ENCODE data around the gene USP48. TPM values are rescaled to one million over a fixed set of nuclear protein-coding genes. Genes with fewer than 3 reads are reported as not detected.

USP48 gene
- total and polyA plus RNA-seq, 2 of the 8 experiments (the other 6 are each of a cell fraction or from before 2014, with no cell fraction given): 12.8 to 83.5 TPM

GRCh38 chr1:21647431-21648351, 135.3 kb downstream of the USP48 start:
- H2BK15ac ChIP-seq (ENCODE audit: low read length): peak overlapping the region; percentile 20; the same call in 1 of the 2 replicates
- H3K27me3 ChIP-seq (replicated peaks in 1 of 4; ENCODE audit: control insufficient read depth in 3 of 4, extremely low read depth in 1 of 4, insufficient read depth in 3 of 4, low read length in 3 of 4): peaks cover 0 to 16% (median 8%) of the 10 kb centered on the region in 4 experiments; a peak in 3 of 7 replicates
- H3K36me3 ChIP-seq (ENCODE audit: control insufficient read depth in 2 of 4, insufficient read depth in 4 of 4, low read length in 3 of 4): no peaks in the 10 kb centered on the region; a peak in 1 of 8 replicates
- no peak overlapping the region for H2BK5ac ChIP-seq (ENCODE audit: low read depth, low read length)
- H3K9ac ChIP-seq (replicated peaks in 1 of 4; ENCODE audit: extremely low read depth in 1 of 4, low read depth in 3 of 4, low read length in 3 of 4): no peak overlapping the region
- POLR2A ChIA-PET (ENCODE audit: partially characterized antibody): no interaction called here
- no peak overlapping the region for H4K91ac ChIP-seq (replicated peaks; ENCODE audit: insufficient read length, low read length)
- DNase-seq (ENCODE audit: low read depth in 1 of 2, low spot score in 2 of 2) (peak; percentile 67 to 95), FAIRE-seq (peak; percentile 97)
- peaks cover 0 to 14% (median 9%) of the 10 kb centered on the region in 4 experiments; a peak in 6 of 7 replicates for H3K4me1 ChIP-seq (replicated peaks in 1 of 4; ENCODE audit: control insufficient read depth in 3 of 4, insufficient read depth in 4 of 4, low read length in 3 of 4)
- H2BK20ac ChIP-seq (ENCODE audit: low read length): peak overlapping the region; percentile 36; the same call in 1 of the 2 replicates
- no peak overlapping the region; the same call in 1 of the 2 replicates for H2BK12ac ChIP-seq (ENCODE audit: low read depth, low read length)
- H3K23me2 ChIP-seq (ENCODE audit: low read depth, low read length): peaks cover 7% of the 10 kb centered on the region; the same call in 1 of the 2 replicates
- H4K8ac ChIP-seq (ENCODE audit: extremely low read depth, insufficient read depth, low read length): no peak overlapping the region
- H3K18ac ChIP-seq (ENCODE audit: extremely low read depth, low read length): no peak overlapping the region
- H2AFZ ChIP-seq (ENCODE audit: low read length): no peak overlapping the region
- H2BK120ac ChIP-seq (replicated peaks; ENCODE audit: low read depth, low read length): no peak overlapping the region
- no peaks in the 10 kb centered on the region for H3K9me3 ChIP-seq (ENCODE audit: insufficient read depth in 2 of 2, low read depth in 1 of 2, low read length in 1 of 2)
- H3K79me2 ChIP-seq (ENCODE audit: control insufficient read depth in 1 of 2, insufficient read depth in 2 of 2, low read length in 2 of 2): no peaks in the 10 kb centered on the region
- CTCF ChIA-PET (ENCODE audit: partially characterized antibody): interaction anchor here (1.4 to 3.1 kb wide), 2 partner anchors 10 to 26 kb away, joined by 3 to 11 read pairs; no protein-coding TSS in a partner anchor
- 37% methylated on average over 19 of the region's 19 CpGs; no CpG with 5 or more reads in 1 of the 2 experiments for WGBS, 2 experiments (ENCODE audit: extremely low coverage in 1 of 2, insufficient coverage in 1 of 2, insufficient read length in 1 of 2, insufficient replicate concordance in 2 of 2, low coverage in 1 of 2, low lambda C conversion rate in 2 of 2, missing lambda C conversion rate in 1 of 2)
- no peak overlapping the region for H3K4me2 ChIP-seq (ENCODE audit: insufficient read depth in 1 of 2, low read depth in 2 of 2, low read length in 2 of 2)
- H3K23ac ChIP-seq (ENCODE audit: insufficient read length): no peak overlapping the region
- H3K4ac ChIP-seq (replicated peaks; ENCODE audit: insufficient read length, low read depth, low read length): no peak overlapping the region
- no peaks in the 10 kb centered on the region; the same call in 1 of the 2 replicates for H3K79me1 ChIP-seq (ENCODE audit: low read depth, low read length)
- no peak overlapping the region for H3K14ac ChIP-seq (ENCODE audit: insufficient read length)
- H3K56ac ChIP-seq (replicated peaks; ENCODE audit: insufficient read length, low read depth, low read length): no peak overlapping the region
- no peak overlapping the region for H4K5ac ChIP-seq (ENCODE audit: insufficient read length, low read depth, low read length)
- peaks cover 0 to 2% of the 10 kb centered on the region in 2 experiments for H4K20me1 ChIP-seq (replicated peaks in 1 of 2; ENCODE audit: control insufficient read depth in 1 of 2, insufficient read depth in 2 of 2, low read length in 2 of 2)
- no peak overlapping the region for H3K4me3 ChIP-seq (ENCODE audit: extremely low read depth in 1 of 4, insufficient read depth in 2 of 4, low read depth in 3 of 4, low read length in 4 of 4)
- H3K27ac ChIP-seq (ENCODE audit: low read depth, low read length): no peak overlapping the region
- H2AK5ac ChIP-seq (ENCODE audit: low read depth, low read length): no peak overlapping the region
- TF ChIP-seq CREB1 (IDR thresholded peaks at IDR 0.05) (peak; percentile 58; the same call in 1 of the 2 replicates), CBX5 (IDR thresholded peaks at IDR 0.05; ENCODE audit: low read depth, low read length) (no peak), SAP30 (IDR thresholded peaks at IDR 0.05; ENCODE audit: insufficient read depth, insufficient replicate concordance, low read length) (peak; percentile 91), YY1 (IDR thresholded peaks at IDR 0.05; ENCODE audit: low read depth, low read length) (peak; percentile 95), EZH2 (IDR thresholded peaks at IDR 0.05; ENCODE audit: low read depth, low read length, severe bottlenecking) (no peak), SIN3A (conservative IDR thresholded peaks at IDR 0.05 in 1 of 2, IDR thresholded peaks at IDR 0.05 in 1 of 2; ENCODE audit: low read depth in 1 of 2, low read length in 2 of 2) (peak; percentile 99), TEAD4 (IDR thresholded peaks at IDR 0.05; ENCODE audit: low read depth, low read length) (0 out of 2 replicates have a peak, but pooled peaks have one; percentile 30), KDM5A (IDR thresholded peaks at IDR 0.05; ENCODE audit: low read length) (no peak), E2F6 (IDR thresholded peaks at IDR 0.05) (0 out of 2 replicates have a peak, but pooled peaks have one; percentile 31), NANOG (IDR thresholded peaks at IDR 0.05; ENCODE audit: insufficient read depth, low read depth, low read length, poor library complexity, severe bottlenecking) (no peak)
